A549 (cell line): ENCODE measurements around the gene ADAM12. TPM values are rescaled to one million over a fixed set of nuclear protein-coding genes. Genes with fewer than 3 reads are reported as not detected.

Experiments
- ATAC-seq, 2 experiments: fragments of 200-7000 bp in 1 of 2; fragments of >200 bp in 1 of 2; cut with Nextera tagmentation in 1 of 2; cut with Tn5 transposase in 1 of 2; 3 replicates each; pipeline versions ENCODE4 v1.8.0 to v1.9.1; 2018 to 2020; ENCODE audit warnings: mild to moderate bottlenecking in 1 of 2, moderate library complexity in 1 of 2
- CTCF ChIA-PET: fragments of 300-600 bp; sonication (Branson Sonifier 250); formaldehyde crosslinking; extraction: SDS; loops from one replicate; lab custom pipeline; 2021; ENCODE audit warnings: antibody characterized with exemption, inconsistent platforms; lab: Yijun Ruan, JAX
- POLR2A ChIA-PET: fragments of 350-600 bp; formaldehyde crosslinking; extraction: SDS; loops from one replicate; lab custom pipeline; 2021; ENCODE audit warnings: antibody characterized with exemption, inconsistent platforms; lab: Yijun Ruan, JAX
- DNase-seq, 2 experiments: peaks; one replicate each; pipeline versions ENCODE4 v3.0.0 to v3.0.0-alpha.2; 2011 to 2016; ENCODE audit warnings: low read depth in 1 of 2, low spot score in 1 of 2
- FAIRE-seq: peaks from 2 replicates; lab custom pipeline; 2011; peaks lifted over from hg19 to GRCh38; lab: Jason Lieb, UNC
- H3K27ac ChIP-seq, 2 experiments: fragments of >200 bp; sonication (Bioruptor Twin); formaldehyde crosslinking; 3 replicates each; pipeline ENCODE4 v1.5.1; 2016 to 2017
- H3K4me1 ChIP-seq: fragments of >200 bp; sonication (Bioruptor Twin); formaldehyde crosslinking; 3 replicates; pipeline ENCODE4 v1.6.1; 2016
- H3K4me2 ChIP-seq: fragments of >200 bp; sonication (Bioruptor Twin); formaldehyde crosslinking; 3 replicates; pipeline ENCODE4 v1.6.1; 2016
- H3K4me3 ChIP-seq: fragments of >200 bp; sonication (Bioruptor Twin); formaldehyde crosslinking; 3 replicates; pipeline ENCODE4 v1.5.1; 2016
- H3K9me3 ChIP-seq: fragments of >200 bp; sonication (Bioruptor Twin); formaldehyde crosslinking; 3 replicates; pipeline ENCODE4 v1.6.1; 2016
- CBX2 ChIP-seq: fragments of 200-600 bp; sonication (generic); IDR thresholded peaks from 2 replicates; pipeline ENCODE4 v1.6.1; 2016; ENCODE audit warnings: low read depth, mild to moderate bottlenecking, borderline replicate concordance
- EHMT2 ChIP-seq: fragments of 200-600 bp; sonication (generic); IDR thresholded peaks from 2 replicates; pipeline ENCODE4 v1.6.1; 2016; ENCODE audit warnings: antibody characterized with exemption, low read depth, mild to moderate bottlenecking, moderate library complexity
- FOSB ChIP-seq: fragments of 250-450 bp; sonication (Bioruptor Pico); IDR thresholded peaks from 2 replicates; pipeline ENCODE4 v1.5.0; 2020; ENCODE audit warnings: mild to moderate bottlenecking, moderate library complexity
- FOSL2 ChIP-seq, 2 experiments: fragments of 450-650 bp in 1 of 2; fragments of >200 bp in 1 of 2; sonication (Bioruptor Twin) in 1 of 2; formaldehyde crosslinking; IDR thresholded peaks; 2 replicates each; pipeline versions ENCODE4 v1.5.0 to v1.6.1; 2016 to 2020; ENCODE audit warnings: mild to moderate bottlenecking in 1 of 2, moderate library complexity in 1 of 2
- GATA3 ChIP-seq: IDR thresholded peaks from 2 replicates; pipeline ENCODE4 v1.6.1; 2012; ENCODE audit warnings: borderline replicate concordance
- HES2 ChIP-seq: fragments of >200 bp; sonication (Bioruptor Twin); formaldehyde crosslinking; IDR thresholded peaks from 2 replicates; pipeline ENCODE4 v1.6.1; 2016
- HEYL ChIP-seq: fragments of 250-450 bp; sonication (Bioruptor Pico); IDR thresholded peaks from 2 replicates; pipeline ENCODE4 v1.8.0; 2021; ENCODE audit warnings: mild to moderate bottlenecking, moderate library complexity
- HMGXB4 ChIP-seq: fragments of 250-450 bp; sonication (Bioruptor Pico); IDR thresholded peaks from 2 replicates; pipeline ENCODE4 v1.5.0; 2021; ENCODE audit warnings: mild to moderate bottlenecking, moderate library complexity, borderline replicate concordance
- HOXA7 ChIP-seq: fragments of 250-450 bp; sonication (Bioruptor Pico); IDR thresholded peaks from 2 replicates; pipeline ENCODE4 v1.5.0; 2020; ENCODE audit warnings: mild to moderate bottlenecking, moderate library complexity
- JUN ChIP-seq, 2 experiments: fragments of >200 bp; sonication (Bioruptor Twin); formaldehyde crosslinking; IDR thresholded peaks; 2 replicates in 1 of 2; 3 replicates in 1 of 2; pipeline ENCODE4 v1.6.1; 2016 to 2017
- JUNB ChIP-seq: fragments of >200 bp; sonication (Bioruptor Twin); formaldehyde crosslinking; IDR thresholded peaks from 2 replicates; pipeline ENCODE4 v1.6.1; 2016
- MAX ChIP-seq: IDR thresholded peaks from 2 replicates; pipeline ENCODE4 v1.6.1; 2012
- MAZ ChIP-seq: fragments of 150-350 bp; IDR thresholded peaks from 2 replicates; pipeline ENCODE4 v1.6.1; 2014; ENCODE audit warnings: antibody characterized with exemption, low read depth, low read length, borderline replicate concordance
- MYC ChIP-seq: IDR thresholded peaks from 2 replicates; pipeline ENCODE4 v1.6.1; 2012; ENCODE audit warnings: mild to moderate bottlenecking, inconsistent platforms, low read length, improper control_type of control experiment, borderline replicate concordance
- NFE2L2 ChIP-seq: fragments of 150-350 bp; conservative IDR thresholded peaks from 2 replicates; pipeline ENCODE4 v1.6.1; 2014; ENCODE audit warnings: low read length
- NPAS2 ChIP-seq: fragments of 250-450 bp; sonication (Bioruptor Pico); IDR thresholded peaks from 2 replicates; pipeline ENCODE4 v1.8.0; 2022; ENCODE audit warnings: mild to moderate bottlenecking, moderate library complexity, borderline replicate concordance
- NR3C1 ChIP-seq: fragments of >200 bp; sonication (Bioruptor Twin); formaldehyde crosslinking; IDR thresholded peaks from 3 replicates; pipeline ENCODE4 v1.6.1; 2017
- POLR2A ChIP-seq: IDR thresholded peaks from 2 replicates; pipeline ENCODE4 v1.6.1; 2012; ENCODE audit warnings: mild to moderate bottlenecking, low read length
- POLR2AphosphoS2 ChIP-seq: conservative IDR thresholded peaks from 2 replicates; pipeline ENCODE4 v1.6.1; 2012; ENCODE audit warnings: low read length, improper control_type of control experiment, inconsistent platforms
- REST ChIP-seq: fragments of 200-600 bp; sonication (generic); IDR thresholded peaks from 2 replicates; pipeline ENCODE4 v1.6.1; 2016; ENCODE audit warnings: antibody characterized with exemption, mild to moderate bottlenecking, moderate library complexity
- SMC3 ChIP-seq: fragments of >200 bp; sonication (Bioruptor Twin); formaldehyde crosslinking; IDR thresholded peaks from 3 replicates; pipeline ENCODE4 v1.6.1; 2018; ENCODE audit warnings: inconsistent platforms
- SREBF2 ChIP-seq: fragments of 450-650 bp; IDR thresholded peaks from 2 replicates; pipeline ENCODE4 v1.6.1; 2014; ENCODE audit warnings: mild to moderate bottlenecking, moderate library complexity
- USF2 ChIP-seq: fragments of 450-650 bp; IDR thresholded peaks from 2 replicates; pipeline ENCODE4 v1.6.1; 2014; ENCODE audit warnings: antibody characterized with exemption
- ZC3H11A ChIP-seq: fragments of 450-650 bp; IDR thresholded peaks from 2 replicates; pipeline ENCODE4 v1.6.1; 2014; ENCODE audit warnings: antibody characterized with exemption, mild to moderate bottlenecking
- ZFP36 ChIP-seq: fragments of 450-650 bp; IDR thresholded peaks from 2 replicates; pipeline ENCODE4 v1.6.1; 2014; ENCODE audit warnings: borderline replicate concordance; ENCODE audit not compliant: partially characterized antibody
- ZNF302 ChIP-seq: fragments of 250-450 bp; sonication (Bioruptor Pico); IDR thresholded peaks from 2 replicates; pipeline ENCODE4 v1.9.0; 2021; ENCODE audit warnings: inconsistent platforms, mild to moderate bottlenecking, moderate library complexity
- ZSCAN20 ChIP-seq: fragments of 250-450 bp; sonication (Bioruptor Pico); IDR thresholded peaks from 2 replicates; pipeline ENCODE4 v1.8.0; 2022; ENCODE audit warnings: mild to moderate bottlenecking, moderate library complexity
- WGBS: methylation state at CpG from one replicate; pipeline ENCODE4 v1.1.6; 2017; ENCODE audit errors: missing lambda C conversion rate; 5-methylcytosine and 5-hydroxymethylcytosine counted together
- polyA plus RNA-seq, 4 experiments: library from polyadenylated mRNA; depleted of rRNA in 3 of 4; stranded (reverse); fragments of >200 nt; fragmentation: RNase III in 1 of 4; extraction: RNeasy Plus Mini Kit Qiagen cat#74134 plus additional on column Dnase treatment in 1 of 4; gene quantifications; 2 replicates in 3 of 4; 3 replicates in 1 of 4; pipeline ENCODE4 v1.2.3, GENCODE V29; 2011 to 2017

ADAM12 gene
- polyA plus RNA-seq, 2 of the 4 experiments (the other 2 are of a cell fraction): 1.6 to 4.8 TPM

- Histone ChIP-seq H3K4me3 (no peak overlapping the region), H3K4me1 (no peaks in the 10 kb centered on the region), H3K9me3 (peaks cover 26% of the 10 kb centered on the region; the same call in 2 of the 3 replicates), H3K27ac (no peak overlapping the region), H3K4me2 (no peak overlapping the region)
- FAIRE-seq: no peak
- ChIA-PET POLR2A (no interaction called here), CTCF (interaction anchor here (1.2 to 1.4 kb wide), 2 partner anchors 14 to 131 kb away, joined by 3 to 7 read pairs; no protein-coding TSS in a partner anchor)
- ATAC-seq: no peak
- WGBS: 19% methylated on average over 4 of the region's 4 CpGs
- no peak for TF ChIP-seq USF2
- TF ChIP-seq MAX: no peak
- TF ChIP-seq POLR2AphosphoS2: no peak
- TF ChIP-seq EHMT2: no peak
- no peak for TF ChIP-seq ZSCAN20 (CRISPR knock-in tag)
- no peak for TF ChIP-seq HES2
- TF ChIP-seq CBX2: no peak
- TF ChIP-seq ZC3H11A: no peak
- TF ChIP-seq NFE2L2: no peak
- TF ChIP-seq HOXA7: no peak
- no peak for TF ChIP-seq POLR2A
- TF ChIP-seq HMGXB4 (CRISPR knock-in tag): no peak
- no peak for TF ChIP-seq NR3C1
- DNase-seq: no peak
These were observed 15.1 kb downstream of the ADAM12 start for GRCh38 chr10:126373147-126373546.

- no peak for DNase-seq
- POLR2A ChIA-PET: no interaction called here
- no peak for FAIRE-seq
These were observed 15.9 kb downstream of the ADAM12 start for GRCh38 chr10:126372396-126372795.

More at GRCh38 chr10:126372396-126372795, 15.9 kb downstream of the ADAM12 start:
- peaks cover 23% of the 10 kb centered on the region; the same call in 2 of the 3 replicates for H3K9me3 ChIP-seq
- no peak for ATAC-seq
- H3K4me2 ChIP-seq: no peak overlapping the region
- 33% methylated on average over 1 of the region's 1 CpG for WGBS
- CTCF ChIA-PET: interaction anchor here (1.2 kb wide), 1 partner anchor 131 kb away, joined by 3 read pairs; no protein-coding TSS in a partner anchor
- H3K4me1 ChIP-seq: no peaks in the 10 kb centered on the region
- no peak for TF ChIP-seq SMC3
- no peak for TF ChIP-seq MAZ
- TF ChIP-seq ZFP36: no peak
- no peak for TF ChIP-seq NPAS2 (CRISPR knock-in tag)
- TF ChIP-seq EHMT2: no peak
- TF ChIP-seq MYC: no peak
- TF ChIP-seq FOSL2 (IDR thresholded peaks at IDR 0.05): no peak
- no peak for TF ChIP-seq FOSL2 (CRISPR knock-in tag; IDR thresholded peaks at IDR 0.05)
- TF ChIP-seq HES2: no peak
- no peak for TF ChIP-seq SREBF2
- TF ChIP-seq HEYL (CRISPR knock-in tag): no peak
- TF ChIP-seq JUN (IDR thresholded peaks at IDR 0.05): no peak
- no peak for TF ChIP-seq POLR2AphosphoS2
- no peak for TF ChIP-seq HMGXB4 (CRISPR knock-in tag)
- no peak for TF ChIP-seq FOSB (CRISPR knock-in tag)
- no peak for TF ChIP-seq JUNB
- no peak for TF ChIP-seq GATA3
- TF ChIP-seq ZNF302 (CRISPR knock-in tag): no peak
- TF ChIP-seq REST: no peak
- no peak overlapping the region for H3K27ac ChIP-seq
- H3K4me3 ChIP-seq: no peak overlapping the region
